Measurements from ENCODE around the gene GGA3. TPM values are rescaled to one million over a fixed set of nuclear protein-coding genes. Genes with fewer than 3 reads are reported as not detected.
"Not testable (repeated sequence)": the region's sequence is repeated elsewhere in the genome, so short reads cannot be mapped to it uniquely, and the experiment has no call there.

The GGA3 gene
- 10 to 100 TPM; 32.2 to 44.3 (median 43.4) TPM for polyA plus RNA-seq (ENCODE audit: insufficient read length in 4 of 4)

GRCh38 chr17:75261336-75262111 is at the start of gene GGA3, which contains the start of gene MRPS7:
Gene GGA3 (minus strand): TSS chr17:75261606. CDS start chr17:75261587, 19 bp downstream.
Gene MRPS7 (plus strand): TSS chr17:75261879. CDS start chr17:75261901, 22 bp downstream.
- DNase-seq (ENCODE audit: low read depth in 4 of 4, low spot score in 3 of 4): peak; percentile 90 to 92 (median 91)

- DNase-seq (ENCODE audit: low read depth in 4 of 4, low spot score in 3 of 4): no peak
Measured at GRCh38 chr17:75308732-75309629, 47.6 kb upstream of the GGA3 start.

- no peak for DNase-seq (ENCODE audit: low read depth in 4 of 4, low spot score in 3 of 4)
Measured at GRCh38 chr17:75307957-75308731, 46.7 kb upstream of the GGA3 start.

GRCh38 chr17:75301502-75302206 is 40.2 kb upstream of the GGA3 start:
- no peak for DNase-seq (ENCODE audit: low read depth in 4 of 4, low spot score in 3 of 4)

GRCh38 chr17:75301049-75301448 is 39.6 kb upstream of the GGA3 start:
- DNase-seq (ENCODE audit: low read depth in 4 of 4, low spot score in 3 of 4): no peak

GRCh38 chr17:75300280-75300679 is 38.9 kb upstream of the GGA3 start:
- no peak for DNase-seq (ENCODE audit: low read depth in 4 of 4, low spot score in 3 of 4)

GRCh38 chr17:75295201-75296158 is 34.1 kb upstream of the GGA3 start:
- no peak for DNase-seq (ENCODE audit: low read depth in 4 of 4, low spot score in 3 of 4)

- DNase-seq (ENCODE audit: low read depth in 4 of 4, low spot score in 3 of 4): not testable (repeated sequence)
Measured at GRCh38 chr17:75292810-75293448, 31.5 kb upstream of the GGA3 start.

- DNase-seq (ENCODE audit: low read depth in 4 of 4, low spot score in 3 of 4): no peak
Measured at GRCh38 chr17:75289832-75290337, 28.5 kb upstream of the GGA3 start.

- DNase-seq (ENCODE audit: low read depth in 4 of 4, low spot score in 3 of 4): peak; percentile 91 to 96 (median 94)
Measured at GRCh38 chr17:75289115-75289831, 27.9 kb upstream of the GGA3 start, which contains the start of gene SLC25A19. Gene SLC25A19 (minus strand): TSS chr17:75289433. CDS start chr17:75286764, 2,669 bp downstream.

GRCh38 chr17:75288770-75289114 is 27.3 kb upstream of the GGA3 start:
- no peak for DNase-seq (ENCODE audit: low read depth in 4 of 4, low spot score in 3 of 4)

- no peak for DNase-seq (ENCODE audit: low read depth in 4 of 4, low spot score in 3 of 4)
Measured at GRCh38 chr17:75288359-75288758, 27.0 kb upstream of the GGA3 start.

GRCh38 chr17:75287221-75287620 is 25.8 kb upstream of the GGA3 start:
- DNase-seq (ENCODE audit: low read depth in 4 of 4, low spot score in 3 of 4): no peak

GRCh38 chr17:75285123-75285522 is 23.7 kb upstream of the GGA3 start:
- DNase-seq (ENCODE audit: low read depth in 4 of 4, low spot score in 3 of 4): no peak

- not testable (repeated sequence) for DNase-seq (ENCODE audit: low read depth in 4 of 4, low spot score in 3 of 4)
Measured at GRCh38 chr17:75280189-75280588, 18.8 kb upstream of the GGA3 start.

- DNase-seq (ENCODE audit: low read depth in 4 of 4, low spot score in 3 of 4): no peak
Measured at GRCh38 chr17:75277664-75278071, 16.3 kb upstream of the GGA3 start.

GRCh38 chr17:75273977-75274708 is 12.7 kb upstream of the GGA3 start:
- no peak for DNase-seq (ENCODE audit: low read depth in 4 of 4, low spot score in 3 of 4)

All from left renal pelvis (tissue), 4 donors.